Measurements from ENCODE around the gene CXCL6.

Gene CXCL6

GRCh38 chr4:73869130-73870055 lies 32.9 kb downstream of the CXCL6 start, which contains the start of gene CXCL1:
CXCL1 (plus strand) TSS chr4:73869393; CDS start chr4:73869471, 78 bp downstream.
- no peak for DNase-seq

- DNase-seq, result no peak
These were observed 33.8 kb downstream of the CXCL6 start for GRCh38 chr4:73870260-73870659.

GRCh38 chr4:73870768-73871167 lies 34.3 kb downstream of the CXCL6 start:
- DNase-seq, result no peak

- DNase-seq, result no peak
These were observed 35.2 kb downstream of the CXCL6 start for GRCh38 chr4:73871511-73872310.

- DNase-seq, result no peak
These were observed 36.0 kb downstream of the CXCL6 start for GRCh38 chr4:73872316-73873108.

GRCh38 chr4:73874386-73874785 lies 37.9 kb downstream of the CXCL6 start:
- DNase-seq, result no peak

DNA sequence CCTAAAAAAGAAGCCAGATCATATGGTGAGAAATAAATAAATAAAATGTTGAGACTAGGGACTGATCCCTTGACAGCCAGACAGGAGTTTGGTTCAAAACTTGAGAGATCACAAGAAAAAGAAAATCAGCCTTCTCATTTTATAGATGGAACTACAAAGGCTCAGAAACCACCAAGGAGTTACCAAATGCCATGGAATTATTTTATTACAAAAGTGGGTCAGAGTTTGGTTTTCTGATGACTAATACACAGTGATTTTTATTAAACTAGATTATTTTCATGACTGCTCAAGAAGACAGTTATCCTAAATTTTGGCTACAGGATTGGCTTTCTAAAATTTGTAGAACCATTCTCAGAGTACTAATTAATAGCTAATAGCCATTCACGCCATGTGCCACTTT lies 38.9 kb downstream of the CXCL6 start:
- no peak for DNase-seq

DNA sequence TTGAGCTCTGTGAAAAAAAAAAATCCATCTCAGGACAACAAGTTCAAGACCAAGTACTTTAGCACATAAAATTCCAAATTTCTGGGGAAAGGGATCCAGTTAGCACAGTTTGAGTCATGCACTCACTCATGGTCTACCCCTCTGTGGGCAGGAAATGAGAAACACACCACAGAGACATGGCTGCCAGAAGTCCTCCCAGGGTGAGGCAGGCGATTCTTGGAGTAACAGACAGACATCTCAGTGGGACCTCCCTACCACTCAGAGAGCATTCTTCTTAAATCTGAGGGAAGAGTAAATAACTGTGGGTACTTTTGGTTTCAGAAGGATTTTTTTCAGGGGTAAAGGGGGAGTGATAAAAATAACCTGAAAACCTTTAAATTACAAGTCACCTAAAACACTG lies 46.8 kb downstream of the CXCL6 start:
- no peak for DNase-seq

DNA sequence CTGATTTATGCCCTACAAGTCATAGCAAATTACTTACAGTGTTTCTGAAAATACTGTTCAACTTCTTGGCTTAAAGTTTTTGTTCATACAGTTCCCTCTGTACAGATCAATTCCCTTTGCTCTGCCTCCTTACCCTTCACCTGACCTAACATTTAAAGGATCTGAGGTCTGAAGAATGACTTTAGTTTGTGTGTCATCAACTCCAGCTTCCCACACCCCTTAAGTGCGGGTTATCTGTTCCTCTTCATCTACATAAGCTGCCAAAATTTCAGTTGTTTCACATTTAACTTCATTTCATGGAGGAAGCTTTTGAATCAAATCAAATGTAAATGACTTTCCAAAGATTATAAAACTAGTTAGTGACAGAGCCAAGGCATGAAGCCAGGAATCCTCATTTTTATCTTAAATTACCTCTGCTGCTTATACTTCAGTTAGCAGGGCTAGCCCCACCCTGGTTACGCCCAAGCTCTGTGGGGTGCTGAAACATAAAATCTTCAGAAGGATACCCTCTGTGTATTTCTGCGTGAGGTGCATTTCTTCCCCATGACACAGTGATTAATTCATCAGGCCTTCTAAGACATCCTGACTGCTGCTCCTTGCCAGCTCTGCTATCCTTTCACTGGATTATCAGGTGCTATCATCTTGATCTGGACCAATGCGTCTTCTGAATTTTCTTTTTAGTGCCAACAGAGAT lies 49.2 kb downstream of the CXCL6 start:
- DNase-seq, result no peak

All from activated effector memory CD4-positive, alpha-beta T cell treated with anti-CD3 and anti-CD28 coated beads, Interleukin-2, amount 50 U/mL, for 16 hours (primary cell).